ENCODE data around the gene GATC.

GATC gene

DNA sequence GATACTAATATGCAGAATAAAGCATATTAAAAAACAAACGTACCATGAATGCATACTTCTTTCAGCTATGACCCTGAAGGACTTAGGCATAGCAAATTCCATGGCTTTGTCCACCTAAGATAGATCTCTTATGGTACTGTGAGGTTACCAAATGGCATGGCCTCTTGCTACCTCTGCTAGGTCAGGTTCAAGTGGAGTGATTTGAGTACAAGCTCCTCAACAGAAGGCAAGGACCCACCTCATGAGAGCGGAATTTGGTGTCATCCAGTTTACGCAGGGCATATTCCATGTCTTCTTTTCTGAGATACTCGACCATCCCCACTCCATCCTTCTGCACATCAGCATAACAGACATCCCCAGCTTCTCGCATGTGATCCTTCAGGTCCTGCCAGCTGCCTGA is 17.5 kb downstream of the GATC start:
- Histone ChIP-seq H2AK5ac (ENCODE audit: low read length) (no peak overlapping the region), H3K23ac (ENCODE audit: low read length) (no peak overlapping the region), H2AFZ (ENCODE audit: insufficient read depth, low read length, poor library complexity) (no peak overlapping the region), H4K12ac (ENCODE audit: low read depth, low read length) (no peak overlapping the region), H3K79me2 (ENCODE audit: control insufficient read depth, insufficient read depth, low read length, poor library complexity) (peaks cover 12% of the 10 kb centered on the region), H3K14ac (ENCODE audit: low read length) (no peak overlapping the region), H4K8ac (ENCODE audit: low read depth, low read length) (no peak overlapping the region), H3K79me1 (ENCODE audit: low read length) (peaks cover 2% of the 10 kb centered on the region), H3K18ac (ENCODE audit: low read length) (no peak overlapping the region), H3K9me3 (ENCODE audit: insufficient read depth, low read depth, low read length) (no peaks in the 10 kb centered on the region), H3K4me2 (ENCODE audit: low read length) (no peak overlapping the region), H2BK5ac (ENCODE audit: low read depth, low read length, poor library complexity) (no peak overlapping the region), H3K4me1 (ENCODE audit: control insufficient read depth in 1 of 2, insufficient read depth in 2 of 2, low read length in 2 of 2) (no peaks in the 10 kb centered on the region), H2BK120ac (ENCODE audit: insufficient read depth, low read length, poor library complexity) (no peak overlapping the region), H3K36me3 (ENCODE audit: control insufficient read depth in 1 of 2, insufficient read depth in 2 of 2, low read length in 2 of 2) (peaks cover 38 to 61% of the 10 kb centered on the region in 2 experiments), H3K9ac (ENCODE audit: low read length) (no peak overlapping the region), H2BK12ac (ENCODE audit: low read length) (no peak overlapping the region), H3K4me3 (ENCODE audit: low read depth, low read length) (no peak overlapping the region), H3K4ac (ENCODE audit: low read depth, low read length) (no peak overlapping the region), H3K27me3 (ENCODE audit: insufficient read depth, low read length) (no peaks in the 10 kb centered on the region), H4K91ac (ENCODE audit: low read depth, low read length) (no peak overlapping the region), H3K27ac (ENCODE audit: low read depth, low read length) (no peak overlapping the region)
- no CpG with 5 or more reads among the region's 5 CpGs for WGBS (ENCODE audit: extremely low coverage, insufficient coverage, insufficient read length)
- DNase-seq: no peak

GRCh38 chr12:120465756-120466155 is 19.5 kb downstream of the GATC start:
- Histone ChIP-seq H2AFZ (ENCODE audit: insufficient read depth, low read length, poor library complexity) (no peak overlapping the region), H3K9me3 (ENCODE audit: insufficient read depth, low read depth, low read length) (no peaks in the 10 kb centered on the region), H3K36me3 (ENCODE audit: control insufficient read depth in 1 of 2, insufficient read depth in 2 of 2, low read length in 2 of 2) (peaks cover 29 to 45% of the 10 kb centered on the region in 2 experiments), H3K4ac (ENCODE audit: low read depth, low read length) (no peak overlapping the region), H2AK5ac (ENCODE audit: low read length) (no peak overlapping the region), H3K4me2 (ENCODE audit: low read length) (no peak overlapping the region), H2BK120ac (ENCODE audit: insufficient read depth, low read length, poor library complexity) (no peak overlapping the region), H3K4me3 (ENCODE audit: low read depth, low read length) (no peak overlapping the region), H3K79me2 (ENCODE audit: control insufficient read depth, insufficient read depth, low read length, poor library complexity) (peaks cover 20% of the 10 kb centered on the region), H3K27ac (ENCODE audit: low read depth, low read length) (no peak overlapping the region), H3K4me1 (ENCODE audit: control insufficient read depth in 1 of 2, insufficient read depth in 2 of 2, low read length in 2 of 2) (peaks cover 4 to 8% of the 10 kb centered on the region in 2 experiments), H3K18ac (ENCODE audit: low read length) (no peak overlapping the region), H2BK5ac (ENCODE audit: low read depth, low read length, poor library complexity) (no peak overlapping the region), H3K14ac (ENCODE audit: low read length) (no peak overlapping the region), H4K8ac (ENCODE audit: low read depth, low read length) (no peak overlapping the region), H4K91ac (ENCODE audit: low read depth, low read length) (no peak overlapping the region), H2BK12ac (ENCODE audit: low read length) (no peak overlapping the region), H3K79me1 (ENCODE audit: low read length) (peaks cover 11% of the 10 kb centered on the region), H3K23ac (ENCODE audit: low read length) (no peak overlapping the region), H3K9ac (ENCODE audit: low read length) (no peak overlapping the region), H4K12ac (ENCODE audit: low read depth, low read length) (no peak overlapping the region), H3K27me3 (ENCODE audit: insufficient read depth, low read length) (no peaks in the 10 kb centered on the region)
- no peak for DNase-seq
- no CpG with 5 or more reads among the region's 5 CpGs for WGBS (ENCODE audit: extremely low coverage, insufficient coverage, insufficient read length)

- Histone ChIP-seq H4K91ac (ENCODE audit: low read depth, low read length) (no peak overlapping the region), H3K27me3 (ENCODE audit: insufficient read depth, low read length) (no peaks in the 10 kb centered on the region), H3K9me3 (ENCODE audit: insufficient read depth, low read depth, low read length) (no peaks in the 10 kb centered on the region), H3K18ac (ENCODE audit: low read length) (no peak overlapping the region), H3K36me3 (ENCODE audit: control insufficient read depth in 1 of 2, insufficient read depth in 2 of 2, low read length in 2 of 2) (peaks cover 24 to 40% of the 10 kb centered on the region in 2 experiments), H3K79me1 (ENCODE audit: low read length) (peaks cover 11% of the 10 kb centered on the region), H3K4me3 (ENCODE audit: low read depth, low read length) (no peak overlapping the region), H3K14ac (ENCODE audit: low read length) (no peak overlapping the region), H2BK120ac (ENCODE audit: insufficient read depth, low read length, poor library complexity) (no peak overlapping the region), H2AK5ac (ENCODE audit: low read length) (no peak overlapping the region), H3K4me2 (ENCODE audit: low read length) (no peak overlapping the region), H2BK12ac (ENCODE audit: low read length) (no peak overlapping the region), H4K12ac (ENCODE audit: low read depth, low read length) (no peak overlapping the region), H2BK5ac (ENCODE audit: low read depth, low read length, poor library complexity) (no peak overlapping the region), H3K4ac (ENCODE audit: low read depth, low read length) (peak overlapping the region; percentile 64), H4K8ac (ENCODE audit: low read depth, low read length) (no peak overlapping the region), H3K4me1 (ENCODE audit: control insufficient read depth in 1 of 2, insufficient read depth in 2 of 2, low read length in 2 of 2) (peaks cover 4 to 8% of the 10 kb centered on the region in 2 experiments), H3K27ac (ENCODE audit: low read depth, low read length) (no peak overlapping the region), H3K23ac (ENCODE audit: low read length) (no peak overlapping the region), H2AFZ (ENCODE audit: insufficient read depth, low read length, poor library complexity) (no peak overlapping the region), H3K79me2 (ENCODE audit: control insufficient read depth, insufficient read depth, low read length, poor library complexity) (peaks cover 20% of the 10 kb centered on the region), H3K9ac (ENCODE audit: low read length) (no peak overlapping the region)
- DNase-seq: peak; percentile 43 to 73
- no CpG with 5 or more reads among the region's 8 CpGs for WGBS (ENCODE audit: extremely low coverage, insufficient coverage, insufficient read length)
Measured at GRCh38 chr12:120466560-120467315, 20.5 kb downstream of the GATC start.

GRCh38 chr12:120467439-120467838 is 21.2 kb downstream of the GATC start:
- no peak overlapping the region for H3K4me2 ChIP-seq (ENCODE audit: low read length)
- no peak overlapping the region for H2BK5ac ChIP-seq (ENCODE audit: low read depth, low read length, poor library complexity)
- H2BK120ac ChIP-seq (ENCODE audit: insufficient read depth, low read length, poor library complexity): no peak overlapping the region
- H3K9ac ChIP-seq (ENCODE audit: low read length): no peak overlapping the region
- H3K4me1 ChIP-seq (ENCODE audit: control insufficient read depth in 1 of 2, insufficient read depth in 2 of 2, low read length in 2 of 2): peaks cover 4 to 8% of the 10 kb centered on the region in 2 experiments
- H3K27ac ChIP-seq (ENCODE audit: low read depth, low read length): no peak overlapping the region
- H3K79me1 ChIP-seq (ENCODE audit: low read length): peaks cover 11% of the 10 kb centered on the region
- no peak overlapping the region for H3K14ac ChIP-seq (ENCODE audit: low read length)
- peaks cover 22 to 36% of the 10 kb centered on the region in 2 experiments for H3K36me3 ChIP-seq (ENCODE audit: control insufficient read depth in 1 of 2, insufficient read depth in 2 of 2, low read length in 2 of 2)
- no peaks in the 10 kb centered on the region for H3K9me3 ChIP-seq (ENCODE audit: insufficient read depth, low read depth, low read length)
- peaks cover 20% of the 10 kb centered on the region for H3K79me2 ChIP-seq (ENCODE audit: control insufficient read depth, insufficient read depth, low read length, poor library complexity)
- no peak overlapping the region for H3K18ac ChIP-seq (ENCODE audit: low read length)
- no peak overlapping the region for H2BK12ac ChIP-seq (ENCODE audit: low read length)
- no peak overlapping the region for H2AFZ ChIP-seq (ENCODE audit: insufficient read depth, low read length, poor library complexity)
- no peak overlapping the region for H4K91ac ChIP-seq (ENCODE audit: low read depth, low read length)
- H4K8ac ChIP-seq (ENCODE audit: low read depth, low read length): no peak overlapping the region
- no peak overlapping the region for H3K23ac ChIP-seq (ENCODE audit: low read length)
- DNase-seq: no peak
- H3K4me3 ChIP-seq (ENCODE audit: low read depth, low read length): no peak overlapping the region
- no peaks in the 10 kb centered on the region for H3K27me3 ChIP-seq (ENCODE audit: insufficient read depth, low read length)
- no peak overlapping the region for H4K12ac ChIP-seq (ENCODE audit: low read depth, low read length)
- no CpG with 5 or more reads among the region's 6 CpGs for WGBS (ENCODE audit: extremely low coverage, insufficient coverage, insufficient read length)
- peak overlapping the region; percentile 87 for H3K4ac ChIP-seq (ENCODE audit: low read depth, low read length)
- H2AK5ac ChIP-seq (ENCODE audit: low read length): no peak overlapping the region
